Spleen (tissue), 3 donors: ENCODE results near the gene PLCB4.

ENCODE experiments used
- POLR2A ChIP-seq, 3 donors: fragments of 450-650 bp; IDR thresholded peaks; one replicate each; pipeline ENCODE4 v1.5.1; 2017; ENCODE audit warnings: antibody characterized with exemption in 3 of 3, mild to moderate bottlenecking in 1 of 3
- POLR2AphosphoS5 ChIP-seq, 3 donors: sonication (generic); formaldehyde crosslinking; IDR thresholded peaks; one replicate each; pipeline ENCODE4 v1.5.1; 2017; ENCODE audit warnings: antibody characterized with exemption in 3 of 3

GRCh38 chr20:9130521-9130920, 61.6 kb downstream of the PLCB4 start:
- TF ChIP-seq POLR2AphosphoS5 (IDR thresholded peaks at IDR 0.05) (no peak), POLR2A (IDR thresholded peaks at IDR 0.05) (no peak)
